GM19397 (cell line): ENCODE measurements around the gene ADAMTS3.

Experiments
- ATAC-seq: cut with Tn5 transposase; IDR thresholded peaks from one replicate; pipeline ENCODE4 v1.9.1; 2021; ENCODE audit warnings: mild to moderate bottlenecking, moderate library complexity; ENCODE audit not compliant: unreplicated experiment

The ADAMTS3 gene

GRCh38 chr4:72568959-72569718 is at the start of gene ADAMTS3:
ADAMTS3 (minus strand) TSS chr4:72569221; CDS start chr4:72568762, 459 bp downstream.
- no peak for ATAC-seq

- ATAC-seq: no peak
These were observed 44.9 kb upstream of the ADAMTS3 start for GRCh38 chr4:72613959-72614358.

- ATAC-seq: no peak
These were observed 37.7 kb upstream of the ADAMTS3 start for GRCh38 chr4:72606751-72607150.

- ATAC-seq: no peak
These were observed 35.3 kb upstream of the ADAMTS3 start for GRCh38 chr4:72604324-72604723.

- ATAC-seq: no peak
These were observed 33.7 kb upstream of the ADAMTS3 start for GRCh38 chr4:72602396-72603376.

GRCh38 chr4:72591547-72592454 is 22.8 kb upstream of the ADAMTS3 start:
- ATAC-seq: no peak

- no peak for ATAC-seq
These were observed 18.3 kb upstream of the ADAMTS3 start for GRCh38 chr4:72587334-72587733.

- no peak for ATAC-seq
These were observed 13.8 kb upstream of the ADAMTS3 start for GRCh38 chr4:72582853-72583252.

GRCh38 chr4:72577211-72577610 is 8.2 kb upstream of the ADAMTS3 start:
- no peak for ATAC-seq

GRCh38 chr4:72571337-72571736 is 2.3 kb upstream of the ADAMTS3 start:
- no peak for ATAC-seq

- ATAC-seq: no peak
These were observed 756 bp upstream of the ADAMTS3 start for GRCh38 chr4:72569719-72570235.

- peak; percentile 39 for ATAC-seq
These were observed 973 bp downstream of the ADAMTS3 start for GRCh38 chr4:72567821-72568675.

GRCh38 chr4:72567036-72567435 is 2.0 kb downstream of the ADAMTS3 start:
- no peak for ATAC-seq

- no peak for ATAC-seq
These were observed 2.5 kb downstream of the ADAMTS3 start for GRCh38 chr4:72566464-72566972.

GRCh38 chr4:72564789-72565188 is 4.2 kb downstream of the ADAMTS3 start:
- ATAC-seq: no peak

- no peak for ATAC-seq
These were observed 4.8 kb downstream of the ADAMTS3 start for GRCh38 chr4:72564184-72564583.

- ATAC-seq: no peak
These were observed 10.4 kb downstream of the ADAMTS3 start for GRCh38 chr4:72558655-72559054.

- no peak for ATAC-seq
These were observed 12.0 kb downstream of the ADAMTS3 start for GRCh38 chr4:72557021-72557420.

GRCh38 chr4:72555377-72555831 is 13.6 kb downstream of the ADAMTS3 start:
- no peak for ATAC-seq
